GM12892 (cell line): Measurements from ENCODE around the gene ARHGAP21.

ENCODE experiments used
- POLR2A ChIP-seq: IDR thresholded peaks from 2 replicates; pipeline ENCODE4 v1.6.1; 2011; ENCODE audit warnings: low read depth, low read length, control low read depth
- POLR2AphosphoS5 ChIP-seq: IDR thresholded peaks from 2 replicates; pipeline ENCODE4 v1.6.1; 2011; ENCODE audit warnings: low read depth, low read length, control low read depth
- TAF1 ChIP-seq: IDR thresholded peaks from 2 replicates; pipeline ENCODE4 v1.6.1; 2011; ENCODE audit warnings: low read depth, mild to moderate bottlenecking, control low read depth, low read length, borderline replicate concordance

- TF ChIP-seq POLR2A, result peak; percentile 65
- TF ChIP-seq POLR2AphosphoS5, result no peak
- TF ChIP-seq TAF1, result peak; percentile 41; the same call in 1 of the 2 replicates
Observed at GRCh38 chr10:24724381-24725228, 918 bp upstream of the ARHGAP21 start.
